HL-60 (cell line): ENCODE results near the gene OR56A4.

Source experiments
- CTCF ChIP-seq: IDR thresholded peaks from one replicate; pipeline ENCODE4 v1.5.1; 2011; ENCODE audit warnings: low read length, control low read depth, inconsistent platforms; ENCODE audit not compliant: insufficient read depth
- GABPA ChIP-seq: IDR thresholded peaks from 2 replicates; pipeline ENCODE4 v1.6.1; 2012; ENCODE audit warnings: low read depth
- POLR2AphosphoS5 ChIP-seq: IDR thresholded peaks from 2 replicates; pipeline ENCODE4 v1.6.1; 2012; ENCODE audit warnings: low read depth
- SPI1 ChIP-seq: IDR thresholded peaks from 2 replicates; pipeline ENCODE4 v1.6.1; 2012; ENCODE audit warnings: low read depth, mild to moderate bottlenecking, borderline replicate concordance

- TF ChIP-seq CTCF (no peak), SPI1 (no peak), GABPA (no peak), POLR2AphosphoS5 (no peak)
Observed at GRCh38 chr11:6055569-6055968, 48.8 kb upstream of the OR56A4 start.
